Gastroesophageal sphincter (tissue), 4 donors: ENCODE results near the gene RPRD1B. TPM values are rescaled to one million over a fixed set of nuclear protein-coding genes. Genes with fewer than 3 reads are reported as not detected.

ENCODE experiments used
- ATAC-seq: fragments of 150-250 bp; one replicate; pipeline ENCODE4 v1.9.1; 2016; ENCODE audit warnings: mild to moderate bottlenecking, moderate library complexity
- H3K27ac ChIP-seq, 4 donors: fragments of 200-600 bp; sonication (generic) in 3 of 4; 1 replicate in 3 of 4; 2 replicates in 1 of 4; pipeline ENCODE4 v1.5.1; 2016 to 2019
- H3K27me3 ChIP-seq: fragments of 200-600 bp; sonication (generic); one replicate; pipeline ENCODE4 v1.5.1; 2019
- H3K36me3 ChIP-seq, 2 donors: fragments of 200-600 bp; sonication (generic); one replicate each; pipeline ENCODE4 v1.5.1; 2019; ENCODE audit warnings: control low read depth in 1 of 2
- H3K4me1 ChIP-seq, 3 donors: fragments of 200-600 bp; sonication (generic); 1 replicate in 2 of 3; 2 replicates in 1 of 3; pipeline ENCODE4 v1.5.1; 2016 to 2019; ENCODE audit warnings: control low read depth in 2 of 3
- H3K4me3 ChIP-seq, 2 donors: fragments of 200-600 bp; sonication (generic); one replicate each; pipeline ENCODE4 v1.5.1; 2019; ENCODE audit warnings: mild to moderate bottlenecking in 1 of 2, moderate library complexity in 1 of 2
- H3K9me3 ChIP-seq, 3 donors: fragments of 200-600 bp; sonication (generic); one replicate each; pipeline ENCODE4 v1.5.1; 2017 to 2019; ENCODE audit warnings: control low read depth in 2 of 3
- EP300 ChIP-seq: sonication (generic); formaldehyde crosslinking; IDR thresholded peaks from one replicate; pipeline ENCODE4 v1.6.1; 2017; ENCODE audit warnings: antibody characterized with exemption, mild to moderate bottlenecking
- POLR2A ChIP-seq, 2 donors: fragments of 450-650 bp; IDR thresholded peaks; one replicate each; pipeline ENCODE4 v1.6.1; 2017; ENCODE audit warnings: antibody characterized with exemption in 2 of 2, mild to moderate bottlenecking in 2 of 2, moderate library complexity in 1 of 2
- POLR2AphosphoS5 ChIP-seq: sonication (generic); formaldehyde crosslinking; IDR thresholded peaks from one replicate; pipeline ENCODE4 v1.6.1; 2017; ENCODE audit warnings: antibody characterized with exemption
- WGBS, 2 donors: methylation state at CpG; one replicate each; pipeline ENCODE4 v1.1.5; 2018; ENCODE audit warnings: low coverage in 1 of 2; 5-methylcytosine and 5-hydroxymethylcytosine counted together
- total RNA-seq, 4 donors: library from RNA; depleted of rRNA; stranded (reverse); fragments of >200 nt; gene quantifications; one replicate each; pipeline ENCODE4 v1.1.0, GENCODE V29; 2016
- TF ChIP-seq, protein P1 (sequence below), 4 experiments: fragments of 200-600 bp in 2 of 4; fragments of 450-650 bp in 2 of 4; sonication (generic) in 1 of 4; IDR thresholded peaks; one replicate each; pipeline ENCODE4 v1.5.1; 2017 to 2019; ENCODE audit warnings: antibody characterized with exemption in 4 of 4, mild to moderate bottlenecking in 2 of 4, moderate library complexity in 2 of 4

RPRD1B gene, protein sequence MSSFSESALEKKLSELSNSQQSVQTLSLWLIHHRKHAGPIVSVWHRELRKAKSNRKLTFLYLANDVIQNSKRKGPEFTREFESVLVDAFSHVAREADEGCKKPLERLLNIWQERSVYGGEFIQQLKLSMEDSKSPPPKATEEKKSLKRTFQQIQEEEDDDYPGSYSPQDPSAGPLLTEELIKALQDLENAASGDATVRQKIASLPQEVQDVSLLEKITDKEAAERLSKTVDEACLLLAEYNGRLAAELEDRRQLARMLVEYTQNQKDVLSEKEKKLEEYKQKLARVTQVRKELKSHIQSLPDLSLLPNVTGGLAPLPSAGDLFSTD
- total RNA-seq = 10 to 100 TPM; 17.1 to 26.8 (median 23.7) TPM

- Histone ChIP-seq H3K9me3 (no peaks in the 10 kb centered on the region), H3K27me3 (no peaks in the 10 kb centered on the region), H3K4me1 (peaks cover 3 to 61% (median 17%) of the 10 kb centered on the region in 3 donors), H3K4me3 (peak within 1 kb of the TSS; percentile 89 to 95), H3K36me3 (peaks cover 0 to 7% of the 10 kb centered on the region in 2 donors), H3K27ac (peak within 1 kb of the TSS; percentile 90 to 97 (median 97))
- ATAC-seq = peak; percentile 97
- TF ChIP-seq POLR2AphosphoS5 (peak; percentile 67), EP300 (no peak), POLR2A (IDR thresholded peaks at IDR 0.05) (peak in 1 of 2 donors; percentile 30)
- TF ChIP-seq, protein P1, sequence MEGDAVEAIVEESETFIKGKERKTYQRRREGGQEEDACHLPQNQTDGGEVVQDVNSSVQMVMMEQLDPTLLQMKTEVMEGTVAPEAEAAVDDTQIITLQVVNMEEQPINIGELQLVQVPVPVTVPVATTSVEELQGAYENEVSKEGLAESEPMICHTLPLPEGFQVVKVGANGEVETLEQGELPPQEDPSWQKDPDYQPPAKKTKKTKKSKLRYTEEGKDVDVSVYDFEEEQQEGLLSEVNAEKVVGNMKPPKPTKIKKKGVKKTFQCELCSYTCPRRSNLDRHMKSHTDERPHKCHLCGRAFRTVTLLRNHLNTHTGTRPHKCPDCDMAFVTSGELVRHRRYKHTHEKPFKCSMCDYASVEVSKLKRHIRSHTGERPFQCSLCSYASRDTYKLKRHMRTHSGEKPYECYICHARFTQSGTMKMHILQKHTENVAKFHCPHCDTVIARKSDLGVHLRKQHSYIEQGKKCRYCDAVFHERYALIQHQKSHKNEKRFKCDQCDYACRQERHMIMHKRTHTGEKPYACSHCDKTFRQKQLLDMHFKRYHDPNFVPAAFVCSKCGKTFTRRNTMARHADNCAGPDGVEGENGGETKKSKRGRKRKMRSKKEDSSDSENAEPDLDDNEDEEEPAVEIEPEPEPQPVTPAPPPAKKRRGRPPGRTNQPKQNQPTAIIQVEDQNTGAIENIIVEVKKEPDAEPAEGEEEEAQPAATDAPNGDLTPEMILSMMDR (IDR thresholded peaks at IDR 0.05) = peak in 2 of 4 experiments; percentile 17 to 32
- 0% methylated on average over 3 of the region's 69 CpGs; no CpG with 5 or more reads in 1 of the 2 donors for WGBS, 2 donors
These were observed at the start of gene RPRD1B, which contains the start of gene TTI1 for GRCh38 chr20:38033330-38034107. Gene RPRD1B (plus strand): TSS chr20:38033746. CDS start chr20:38033948, 202 bp downstream. Gene TTI1 (minus strand): TSS chr20:38033456. CDS start chr20:38013816, 19,640 bp downstream.

DNA sequence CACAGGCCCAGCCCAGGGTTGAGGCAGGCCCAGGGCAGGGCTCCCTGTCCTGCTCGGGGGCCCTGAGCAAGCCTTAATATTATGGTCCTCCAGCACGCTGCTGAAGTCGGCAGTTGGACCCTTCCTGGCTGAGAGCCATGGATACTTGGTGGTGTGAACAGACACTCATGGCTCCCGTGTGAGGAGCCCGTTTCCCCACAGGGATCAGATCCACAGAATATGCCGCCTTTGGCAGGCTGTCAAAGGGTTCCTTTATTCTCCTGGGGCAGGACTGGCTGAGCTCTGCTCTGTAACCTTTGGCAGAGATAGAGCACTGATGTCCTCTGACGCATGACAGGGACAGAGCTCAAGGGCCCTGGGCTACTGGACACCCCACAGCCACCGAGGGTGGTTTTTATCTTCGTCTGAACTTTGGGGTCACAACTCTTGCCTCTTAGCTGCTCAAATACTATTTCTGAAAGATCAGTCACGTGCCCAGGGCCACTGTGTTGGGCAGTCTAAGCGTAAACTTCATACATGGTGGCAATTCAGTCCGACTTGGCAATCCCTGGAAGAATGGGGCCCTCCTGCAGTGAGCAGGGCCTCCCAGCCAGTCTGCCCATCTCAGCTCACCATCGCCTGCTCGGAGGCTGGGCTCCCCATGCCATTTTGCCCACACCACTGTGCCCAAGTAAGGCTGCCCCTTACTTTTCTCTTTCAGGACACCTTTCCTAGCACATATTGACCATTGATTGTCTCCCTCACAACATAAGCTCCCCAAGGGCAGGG is 49.3 kb upstream of the RPRD1B start:
- peak overlapping the region in 2 of 4 donors; percentile 10 to 79 for H3K27ac ChIP-seq
- no peak overlapping the region for H3K4me3 ChIP-seq
- no peaks in the 10 kb centered on the region for H3K27me3 ChIP-seq
- H3K36me3 ChIP-seq = peaks cover 0 to 39% of the 10 kb centered on the region in 2 donors
- TF ChIP-seq, protein P1 (IDR thresholded peaks at IDR 0.05) = no peak
- TF ChIP-seq POLR2A (IDR thresholded peaks at IDR 0.05) (no peak), POLR2AphosphoS5 (no peak), EP300 (no peak)
- no peak for ATAC-seq
- WGBS, 2 donors = 78% methylated on average over 1 of the region's 14 CpGs; no CpG with 5 or more reads in 1 of the 2 donors
- H3K4me1 ChIP-seq = peaks cover 0 to 55% (median 15%) of the 10 kb centered on the region in 3 donors
- H3K9me3 ChIP-seq = no peaks in the 10 kb centered on the region

- Histone ChIP-seq H3K27me3 (no peaks in the 10 kb centered on the region), H3K36me3 (peaks cover 0 to 24% of the 10 kb centered on the region in 2 donors), H3K27ac (peak overlapping the region; percentile 19 to 79 (median 56)), H3K9me3 (no peaks in the 10 kb centered on the region), H3K4me1 (peaks cover 2 to 75% (median 24%) of the 10 kb centered on the region in 3 donors), H3K4me3 (no peak overlapping the region)
- WGBS, 2 donors = 25 to 47% methylated on average over 7 to 9 of the region's 9 CpGs
- no peak for ATAC-seq
- TF ChIP-seq POLR2AphosphoS5 = peak; percentile 8
- TF ChIP-seq, protein P1 (IDR thresholded peaks at IDR 0.05) = no peak
These were observed 47.3 kb upstream of the RPRD1B start for GRCh38 chr20:37986044-37986858.

- H3K27ac ChIP-seq = peak overlapping the region; percentile 43 to 79 (median 63)
- H3K27me3 ChIP-seq = no peaks in the 10 kb centered on the region
- no peak overlapping the region for H3K4me3 ChIP-seq
- H3K4me1 ChIP-seq = peaks cover 5 to 83% (median 32%) of the 10 kb centered on the region in 3 donors
- peaks cover 0 to 16% of the 10 kb centered on the region in 2 donors for H3K36me3 ChIP-seq
- 9 to 63% methylated on average over 4 to 7 of the region's 9 CpGs for WGBS, 2 donors
- no peak for TF ChIP-seq EP300
- peak; percentile 33 for TF ChIP-seq POLR2AphosphoS5
- H3K9me3 ChIP-seq = no peaks in the 10 kb centered on the region
- ATAC-seq = peak; percentile 50
These were observed 46.5 kb upstream of the RPRD1B start for GRCh38 chr20:37986873-37987601.
